ENCODE measurements around the gene TMEM61. TPM values are rescaled to one million over a fixed set of nuclear protein-coding genes. Genes with fewer than 3 reads are reported as not detected.
"Not testable (repeated sequence)": the region's sequence is repeated elsewhere in the genome, so short reads cannot be mapped to it uniquely, and the experiment has no call there.

TMEM61 gene
- total RNA-seq, 1 donor from 2014 or later = under 0.01 TPM

DNA sequence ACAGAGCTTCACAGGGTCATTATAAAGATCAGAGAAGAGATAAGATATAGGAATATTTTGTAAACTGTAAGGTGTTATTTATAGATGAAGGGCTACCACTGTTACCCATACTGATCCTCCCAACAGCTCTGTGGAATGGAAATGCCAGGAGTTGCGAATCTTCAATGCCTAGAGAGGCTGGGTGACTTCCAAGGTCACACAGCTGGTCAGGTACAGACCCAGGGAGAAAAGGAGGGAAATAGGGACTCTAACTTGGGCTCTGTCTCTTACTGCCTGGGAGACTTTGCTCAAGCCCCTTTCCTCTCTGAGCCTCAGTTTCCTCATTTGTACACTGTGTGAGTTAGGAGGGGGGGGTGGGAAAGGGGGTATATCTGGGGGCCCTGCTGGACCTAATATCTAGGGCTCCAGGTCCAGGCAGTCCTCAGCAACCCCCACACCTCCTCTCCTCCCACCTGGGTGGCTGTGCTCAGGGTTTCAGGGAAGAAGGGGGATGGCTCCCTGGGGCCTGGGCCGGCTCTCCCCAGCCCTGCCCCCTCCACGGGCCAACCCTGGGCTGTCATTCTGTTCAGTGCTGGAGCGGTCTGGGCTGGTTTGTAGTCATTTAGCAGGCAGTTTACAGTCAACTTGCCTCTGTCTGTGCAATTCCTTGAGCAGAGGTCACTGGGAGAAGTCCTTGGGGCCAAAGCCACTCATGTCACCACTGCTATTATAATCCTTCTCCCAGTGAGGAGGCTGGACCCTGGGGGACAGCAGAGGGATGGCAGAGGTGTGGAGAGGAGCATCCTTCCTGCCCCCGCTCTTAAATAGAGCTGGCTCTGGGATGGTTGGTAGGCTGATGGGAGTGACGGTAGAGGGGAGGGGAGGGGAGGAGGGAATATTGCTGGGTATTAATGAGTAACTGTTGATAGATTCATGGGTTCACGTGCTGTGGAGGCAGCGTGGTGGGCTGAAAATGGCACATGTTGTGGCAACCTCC lies 20.0 kb downstream of the TMEM61 start:
- no peak for DNase-seq (ENCODE audit: low read depth in 2 of 2)

GRCh38 chr1:55001311-55001710 lies 20.9 kb downstream of the TMEM61 start:
- DNase-seq (ENCODE audit: low read depth in 2 of 2) = no peak

DNA sequence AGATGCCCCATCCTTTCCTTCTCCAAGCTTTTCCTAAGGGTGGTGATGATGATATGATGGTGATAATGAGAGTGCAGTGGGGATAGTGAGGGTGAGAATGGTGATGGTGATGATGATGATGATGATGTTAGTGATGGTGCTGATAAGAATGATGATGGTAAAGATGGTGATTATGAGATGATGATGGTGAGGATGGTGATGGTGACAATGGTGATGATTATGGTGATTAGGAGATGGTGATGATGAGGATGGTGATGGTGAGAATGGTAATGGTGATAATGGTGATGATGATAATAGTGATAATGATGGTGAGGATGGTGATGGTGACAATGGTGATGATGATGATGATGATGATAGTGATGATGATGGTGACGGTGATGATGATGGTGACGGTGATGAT lies 22.3 kb downstream of the TMEM61 start:
- DNase-seq (ENCODE audit: low read depth in 2 of 2) = no peak

DNA sequence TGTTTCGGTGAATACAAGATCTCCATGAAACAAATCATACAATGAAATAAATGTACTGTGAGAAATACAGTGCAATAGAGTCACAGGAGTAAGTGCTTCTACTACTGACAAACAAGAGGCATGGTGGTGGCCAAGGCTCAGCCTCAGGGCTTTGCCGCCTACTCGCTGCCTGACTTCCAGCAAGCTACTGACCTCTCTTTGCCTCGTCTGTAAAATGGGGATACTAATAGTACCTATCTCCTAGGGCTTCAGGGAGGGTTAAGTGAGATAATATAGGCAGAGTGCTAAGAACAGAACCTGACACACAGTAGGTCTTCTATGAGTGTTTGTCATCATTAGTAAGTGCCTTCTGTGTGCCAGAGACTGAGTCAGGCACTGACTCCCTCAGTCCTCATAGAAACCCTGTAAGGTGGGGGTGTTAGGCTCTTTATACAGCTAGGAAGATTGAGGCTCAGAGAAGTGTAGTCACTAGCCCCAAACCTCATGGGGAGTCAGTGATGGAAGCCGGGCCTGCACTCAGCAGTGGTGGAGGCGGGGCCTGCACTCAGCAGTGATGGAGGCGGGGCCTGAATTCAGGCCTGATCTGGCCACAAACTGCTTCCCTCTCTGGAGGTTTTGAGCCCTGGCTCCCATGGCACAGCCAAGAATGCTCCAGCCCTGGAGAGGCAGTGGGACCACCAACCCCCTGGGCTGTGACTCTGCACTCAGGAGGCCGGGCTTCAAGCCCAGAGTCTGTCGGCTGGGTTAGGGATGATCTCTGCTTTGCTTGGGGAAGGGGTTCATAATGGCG lies 25.1 kb downstream of the TMEM61 start:
- no peak for DNase-seq (ENCODE audit: low read depth in 2 of 2)

DNA sequence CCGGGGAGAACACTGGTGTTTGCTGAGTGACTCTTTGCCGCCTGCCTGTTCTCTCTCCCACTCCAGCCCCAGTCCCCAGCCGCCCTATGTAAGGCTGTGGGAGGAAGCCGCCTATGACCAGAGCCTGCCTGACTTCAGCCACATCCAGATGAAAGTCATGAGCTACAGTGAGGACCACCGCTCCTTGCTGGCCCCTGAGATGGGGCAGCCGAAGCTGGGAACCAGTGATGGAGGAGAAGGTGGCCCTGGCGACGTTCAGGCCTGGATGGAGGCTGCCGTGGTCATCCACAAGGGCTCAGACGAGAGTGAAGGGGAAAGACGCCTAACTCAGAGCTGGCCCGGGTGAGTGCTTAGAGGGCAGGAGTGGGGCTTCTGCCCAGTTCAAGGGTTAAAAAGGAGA lies 26.5 kb downstream of the TMEM61 start:
- no peak for DNase-seq (ENCODE audit: low read depth in 2 of 2)

DNA sequence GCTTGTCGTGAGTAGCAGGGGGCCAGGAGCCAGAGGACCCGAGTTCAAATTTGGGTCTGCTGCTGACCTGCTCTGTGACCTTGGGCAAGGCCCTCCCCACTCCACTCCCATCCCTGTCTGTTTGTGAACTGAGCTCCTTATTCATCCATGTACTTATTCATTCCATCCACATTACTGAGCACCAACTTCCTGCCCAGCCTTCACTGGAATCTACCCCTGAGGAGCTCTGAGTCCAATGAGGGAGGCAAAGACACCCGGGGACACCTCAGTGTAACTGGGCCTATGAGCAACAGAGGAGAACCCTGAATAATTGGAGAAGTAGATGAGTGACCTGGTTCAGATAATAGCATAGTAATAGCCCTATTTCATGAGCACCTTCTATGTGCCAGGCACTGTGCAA lies 27.2 kb downstream of the TMEM61 start:
- no peak for DNase-seq (ENCODE audit: low read depth in 2 of 2)

- no peak for DNase-seq (ENCODE audit: low read depth in 2 of 2)
These were observed 29.9 kb downstream of the TMEM61 start for GRCh38 chr1:55010194-55010886.

- DNase-seq (ENCODE audit: low read depth in 2 of 2) = no peak
These were observed 30.4 kb downstream of the TMEM61 start for GRCh38 chr1:55010887-55011217.

GRCh38 chr1:55012661-55013060 lies 32.2 kb downstream of the TMEM61 start:
- DNase-seq (ENCODE audit: low read depth in 2 of 2) = no peak

- no peak for DNase-seq (ENCODE audit: low read depth in 2 of 2)
These were observed 34.7 kb downstream of the TMEM61 start for GRCh38 chr1:55015123-55015522.

- DNase-seq (ENCODE audit: low read depth in 2 of 2) = no peak
These were observed 35.5 kb downstream of the TMEM61 start for GRCh38 chr1:55015731-55016620.

- DNase-seq (ENCODE audit: low read depth in 2 of 2) = no peak
These were observed 38.0 kb downstream of the TMEM61 start for GRCh38 chr1:55018395-55018794.

GRCh38 chr1:55021942-55022546 lies 41.6 kb downstream of the TMEM61 start:
- DNase-seq (ENCODE audit: low read depth in 2 of 2) = peak; percentile 55 to 86

DNA sequence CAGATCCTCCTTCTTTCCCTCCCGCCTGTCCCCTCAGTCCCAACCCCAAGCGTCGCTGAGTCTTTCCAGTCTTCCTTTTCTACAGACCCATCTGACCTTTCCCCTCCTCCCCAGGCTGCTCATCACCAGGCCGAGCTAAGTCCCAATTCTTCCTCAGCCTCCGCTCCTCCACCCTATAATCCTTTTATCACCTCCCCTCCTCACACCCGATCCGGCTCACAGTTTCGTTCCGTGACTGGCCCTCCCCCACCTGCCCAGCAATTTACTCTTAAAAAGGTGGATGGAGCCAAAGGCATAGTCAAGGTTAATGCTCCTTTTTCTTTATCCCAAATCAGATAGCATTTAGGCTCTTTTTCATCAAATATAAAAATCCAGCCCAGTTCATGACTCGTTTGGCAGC lies 43.7 kb downstream of the TMEM61 start:
- not testable (repeated sequence) for DNase-seq (ENCODE audit: low read depth in 2 of 2)

- DNase-seq (ENCODE audit: low read depth in 2 of 2) = not testable (repeated sequence)
These were observed 46.3 kb downstream of the TMEM61 start for GRCh38 chr1:55026682-55027081.

DNA sequence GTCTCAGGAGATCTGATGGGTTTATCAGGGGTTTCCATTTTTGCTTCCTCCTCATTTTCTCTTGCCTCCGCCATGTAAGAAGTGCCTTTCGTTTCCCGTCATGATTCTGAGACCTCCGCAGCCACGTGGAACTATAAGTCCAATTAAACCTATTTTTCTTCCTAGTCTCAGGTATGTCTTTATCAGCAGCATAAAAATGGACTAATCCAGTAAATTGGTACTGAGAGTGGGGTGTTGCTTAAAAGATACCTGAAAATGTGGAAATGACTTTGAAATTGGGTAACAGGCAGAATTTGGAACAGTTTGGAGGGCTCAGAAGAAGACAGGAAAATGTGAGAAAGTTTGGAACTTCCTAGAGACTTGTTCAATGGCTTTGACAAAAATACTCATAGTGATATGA lies 50.7 kb downstream of the TMEM61 start:
- DNase-seq (ENCODE audit: low read depth in 2 of 2) = not testable (repeated sequence)

GRCh38 chr1:55033265-55033614 lies 52.8 kb downstream of the TMEM61 start:
- DNase-seq (ENCODE audit: low read depth in 2 of 2) = no peak

DNA sequence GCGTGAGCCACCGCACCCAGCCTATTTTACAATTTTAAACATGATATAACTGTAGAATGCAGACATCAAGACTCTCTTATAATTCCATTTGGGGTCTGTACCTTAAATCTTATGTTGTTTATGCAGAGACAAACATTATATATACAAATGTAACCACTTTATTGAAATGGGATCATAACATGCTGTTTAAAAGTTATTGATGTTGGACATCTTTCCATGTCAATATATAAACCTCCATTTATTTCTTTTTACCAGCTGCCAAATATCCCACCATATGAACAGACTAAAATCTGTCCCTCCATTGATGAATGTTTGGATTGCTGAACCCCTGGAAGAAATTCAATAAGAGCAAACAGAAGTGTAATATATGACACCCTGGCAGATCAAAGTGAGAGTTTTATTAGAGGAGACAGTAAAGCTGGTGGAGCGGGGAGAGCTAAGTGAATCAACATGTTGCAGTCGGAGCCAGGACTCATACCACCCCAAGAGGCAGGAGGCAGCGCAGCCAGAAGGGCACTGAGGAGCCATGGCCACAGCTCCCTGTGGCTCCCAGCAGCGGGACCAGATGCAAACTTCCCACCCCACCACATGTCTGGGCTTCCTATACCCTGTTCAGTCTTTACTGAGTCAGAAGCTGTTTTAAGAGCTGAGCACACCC lies 54.2 kb downstream of the TMEM61 start:
- no peak for DNase-seq (ENCODE audit: low read depth in 2 of 2)

DNA sequence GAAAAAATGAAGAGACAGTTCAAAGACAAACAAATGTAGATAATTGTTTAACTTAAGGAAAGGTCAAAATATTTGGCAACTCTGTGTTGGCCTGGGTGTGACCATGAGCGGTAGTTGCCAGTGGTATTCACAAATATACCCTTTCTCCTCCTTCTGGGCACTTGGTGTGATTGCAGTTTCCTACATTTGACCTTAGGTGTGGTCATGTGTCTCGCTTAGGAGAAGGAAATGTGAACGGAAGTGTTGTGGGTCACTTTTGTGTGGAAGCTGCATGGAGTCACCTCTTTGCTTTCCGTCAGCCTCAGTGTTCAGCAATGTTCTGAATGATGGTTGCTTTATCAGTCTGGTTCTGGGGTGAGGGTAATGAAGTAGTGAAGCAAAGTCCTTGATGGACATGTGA lies 55.5 kb downstream of the TMEM61 start:
- no peak for DNase-seq (ENCODE audit: low read depth in 2 of 2)
